Measurements from ENCODE around the gene TJP2. TPM values are rescaled to one million over a fixed set of nuclear protein-coding genes. Genes with fewer than 3 reads are reported as not detected.

The TJP2 gene
- total and polyA plus RNA-seq, 10 of the 15 experiments (the other 5 are each of a cell fraction or from before 2014, with no cell fraction given): 6.4 to 59.9 (median 29.7) TPM

DNA sequence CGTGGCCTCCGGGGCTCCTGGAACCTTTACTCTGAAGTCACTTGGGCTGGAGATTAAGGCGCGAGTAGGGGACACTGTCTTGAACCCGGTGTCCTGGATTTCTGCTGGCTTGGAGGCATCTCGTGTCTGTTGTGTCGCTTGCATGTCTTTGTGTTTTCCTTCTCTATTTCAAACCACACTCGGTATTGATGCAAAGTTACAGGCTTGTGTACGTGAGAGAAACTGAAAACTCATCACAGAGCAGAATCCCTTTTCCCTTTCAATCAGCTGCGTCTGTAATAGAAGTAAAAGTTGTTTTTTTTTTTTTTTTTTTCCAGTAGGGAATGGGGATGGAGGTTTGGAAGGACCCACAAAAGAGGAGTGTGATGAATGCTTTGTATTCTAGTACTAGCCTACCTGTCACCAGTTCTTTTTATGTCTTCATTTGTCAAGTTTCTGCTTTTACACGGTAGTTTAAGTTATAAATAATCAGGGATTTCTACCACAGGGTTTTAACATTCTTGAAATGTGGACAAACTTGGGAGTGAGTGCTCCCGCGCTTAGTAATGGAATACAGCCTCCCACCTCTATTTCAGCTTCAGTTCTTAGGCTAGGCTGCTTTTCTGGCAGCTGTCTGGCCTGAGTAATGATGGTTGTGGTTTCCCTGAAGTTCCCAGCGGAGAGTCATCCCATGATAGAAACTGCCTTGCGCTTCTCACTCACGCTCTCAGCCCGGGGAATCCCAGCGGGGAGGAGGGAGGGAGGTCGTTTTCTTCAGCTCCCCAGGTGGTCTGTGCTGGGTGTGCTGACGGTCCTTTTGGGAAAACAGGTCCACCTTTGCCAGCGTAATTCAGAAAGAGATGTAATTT lies 763 bp downstream of the TJP2 start (continued):
- peak; percentile 23; the same call in 1 of the 2 replicates for TF ChIP-seq PML (IDR thresholded peaks at IDR 0.05; ENCODE audit: low read length)
- TF ChIP-seq MTA2 (IDR thresholded peaks at IDR 0.05; ENCODE audit: low read depth): peak; percentile 69; the same call in 1 of the 2 replicates
- TF ChIP-seq, protein P1, sequence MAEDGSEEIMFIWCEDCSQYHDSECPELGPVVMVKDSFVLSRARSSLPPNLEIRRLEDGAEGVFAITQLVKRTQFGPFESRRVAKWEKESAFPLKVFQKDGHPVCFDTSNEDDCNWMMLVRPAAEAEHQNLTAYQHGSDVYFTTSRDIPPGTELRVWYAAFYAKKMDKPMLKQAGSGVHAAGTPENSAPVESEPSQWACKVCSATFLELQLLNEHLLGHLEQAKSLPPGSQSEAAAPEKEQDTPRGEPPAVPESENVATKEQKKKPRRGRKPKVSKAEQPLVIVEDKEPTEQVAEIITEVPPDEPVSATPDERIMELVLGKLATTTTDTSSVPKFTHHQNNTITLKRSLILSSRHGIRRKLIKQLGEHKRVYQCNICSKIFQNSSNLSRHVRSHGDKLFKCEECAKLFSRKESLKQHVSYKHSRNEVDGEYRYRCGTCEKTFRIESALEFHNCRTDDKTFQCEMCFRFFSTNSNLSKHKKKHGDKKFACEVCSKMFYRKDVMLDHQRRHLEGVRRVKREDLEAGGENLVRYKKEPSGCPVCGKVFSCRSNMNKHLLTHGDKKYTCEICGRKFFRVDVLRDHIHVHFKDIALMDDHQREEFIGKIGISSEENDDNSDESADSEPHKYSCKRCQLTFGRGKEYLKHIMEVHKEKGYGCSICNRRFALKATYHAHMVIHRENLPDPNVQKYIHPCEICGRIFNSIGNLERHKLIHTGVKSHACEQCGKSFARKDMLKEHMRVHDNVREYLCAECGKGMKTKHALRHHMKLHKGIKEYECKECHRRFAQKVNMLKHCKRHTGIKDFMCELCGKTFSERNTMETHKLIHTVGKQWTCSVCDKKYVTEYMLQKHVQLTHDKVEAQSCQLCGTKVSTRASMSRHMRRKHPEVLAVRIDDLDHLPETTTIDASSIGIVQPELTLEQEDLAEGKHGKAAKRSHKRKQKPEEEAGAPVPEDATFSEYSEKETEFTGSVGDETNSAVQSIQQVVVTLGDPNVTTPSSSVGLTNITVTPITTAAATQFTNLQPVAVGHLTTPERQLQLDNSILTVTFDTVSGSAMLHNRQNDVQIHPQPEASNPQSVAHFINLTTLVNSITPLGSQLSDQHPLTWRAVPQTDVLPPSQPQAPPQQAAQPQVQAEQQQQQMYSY (CRISPR knock-in tag; IDR thresholded peaks at IDR 0.05): no peak
- TF ChIP-seq HDAC6 (IDR thresholded peaks at IDR 0.05; ENCODE audit: unreplicated experiment): no peak
- TF ChIP-seq SREBF1 (IDR thresholded peaks at IDR 0.05; ENCODE audit: low read length): no peak
- TF ChIP-seq WRNIP1 (IDR thresholded peaks at IDR 0.05; ENCODE audit: borderline replicate concordance, low read depth, low read length): no peak
- TF ChIP-seq, protein P2, sequence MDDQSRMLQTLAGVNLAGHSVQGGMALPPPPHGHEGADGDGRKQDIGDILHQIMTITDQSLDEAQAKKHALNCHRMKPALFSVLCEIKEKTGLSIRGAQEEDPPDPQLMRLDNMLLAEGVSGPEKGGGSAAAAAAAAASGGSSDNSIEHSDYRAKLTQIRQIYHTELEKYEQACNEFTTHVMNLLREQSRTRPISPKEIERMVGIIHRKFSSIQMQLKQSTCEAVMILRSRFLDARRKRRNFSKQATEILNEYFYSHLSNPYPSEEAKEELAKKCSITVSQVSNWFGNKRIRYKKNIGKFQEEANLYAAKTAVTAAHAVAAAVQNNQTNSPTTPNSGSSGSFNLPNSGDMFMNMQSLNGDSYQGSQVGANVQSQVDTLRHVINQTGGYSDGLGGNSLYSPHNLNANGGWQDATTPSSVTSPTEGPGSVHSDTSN (IDR thresholded peaks at IDR 0.05; ENCODE audit: insufficient replicate concordance, low read depth, low read length): peak; percentile 92
- TF ChIP-seq ATF7 (IDR thresholded peaks at IDR 0.05; ENCODE audit: low read depth): peak; percentile 64
- no peak for TF ChIP-seq JUND (IDR thresholded peaks at IDR 0.05; ENCODE audit: low read depth, low read length)
- TF ChIP-seq, protein P3, sequence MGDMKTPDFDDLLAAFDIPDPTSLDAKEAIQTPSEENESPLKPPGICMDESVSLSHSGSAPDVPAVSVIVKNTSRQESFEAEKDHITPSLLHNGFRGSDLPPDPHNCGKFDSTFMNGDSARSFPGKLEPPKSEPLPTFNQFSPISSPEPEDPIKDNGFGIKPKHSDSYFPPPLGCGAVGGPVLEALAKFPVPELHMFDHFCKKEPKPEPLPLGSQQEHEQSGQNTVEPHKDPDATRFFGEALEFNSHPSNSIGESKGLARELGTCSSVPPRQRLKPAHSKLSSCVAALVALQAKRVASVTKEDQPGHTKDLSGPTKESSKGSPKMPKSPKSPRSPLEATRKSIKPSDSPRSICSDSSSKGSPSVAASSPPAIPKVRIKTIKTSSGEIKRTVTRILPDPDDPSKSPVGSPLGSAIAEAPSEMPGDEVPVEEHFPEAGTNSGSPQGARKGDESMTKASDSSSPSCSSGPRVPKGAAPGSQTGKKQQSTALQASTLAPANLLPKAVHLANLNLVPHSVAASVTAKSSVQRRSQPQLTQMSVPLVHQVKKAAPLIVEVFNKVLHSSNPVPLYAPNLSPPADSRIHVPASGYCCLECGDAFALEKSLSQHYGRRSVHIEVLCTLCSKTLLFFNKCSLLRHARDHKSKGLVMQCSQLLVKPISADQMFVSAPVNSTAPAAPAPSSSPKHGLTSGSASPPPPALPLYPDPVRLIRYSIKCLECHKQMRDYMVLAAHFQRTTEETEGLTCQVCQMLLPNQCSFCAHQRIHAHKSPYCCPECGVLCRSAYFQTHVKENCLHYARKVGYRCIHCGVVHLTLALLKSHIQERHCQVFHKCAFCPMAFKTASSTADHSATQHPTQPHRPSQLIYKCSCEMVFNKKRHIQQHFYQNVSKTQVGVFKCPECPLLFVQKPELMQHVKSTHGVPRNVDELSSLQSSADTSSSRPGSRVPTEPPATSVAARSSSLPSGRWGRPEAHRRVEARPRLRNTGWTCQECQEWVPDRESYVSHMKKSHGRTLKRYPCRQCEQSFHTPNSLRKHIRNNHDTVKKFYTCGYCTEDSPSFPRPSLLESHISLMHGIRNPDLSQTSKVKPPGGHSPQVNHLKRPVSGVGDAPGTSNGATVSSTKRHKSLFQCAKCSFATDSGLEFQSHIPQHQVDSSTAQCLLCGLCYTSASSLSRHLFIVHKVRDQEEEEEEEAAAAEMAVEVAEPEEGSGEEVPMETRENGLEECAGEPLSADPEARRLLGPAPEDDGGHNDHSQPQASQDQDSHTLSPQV (IDR thresholded peaks at IDR 0.05): no peak
- TF ChIP-seq YBX1 (IDR thresholded peaks at IDR 0.05): no peak
- TF ChIP-seq, protein P4, sequence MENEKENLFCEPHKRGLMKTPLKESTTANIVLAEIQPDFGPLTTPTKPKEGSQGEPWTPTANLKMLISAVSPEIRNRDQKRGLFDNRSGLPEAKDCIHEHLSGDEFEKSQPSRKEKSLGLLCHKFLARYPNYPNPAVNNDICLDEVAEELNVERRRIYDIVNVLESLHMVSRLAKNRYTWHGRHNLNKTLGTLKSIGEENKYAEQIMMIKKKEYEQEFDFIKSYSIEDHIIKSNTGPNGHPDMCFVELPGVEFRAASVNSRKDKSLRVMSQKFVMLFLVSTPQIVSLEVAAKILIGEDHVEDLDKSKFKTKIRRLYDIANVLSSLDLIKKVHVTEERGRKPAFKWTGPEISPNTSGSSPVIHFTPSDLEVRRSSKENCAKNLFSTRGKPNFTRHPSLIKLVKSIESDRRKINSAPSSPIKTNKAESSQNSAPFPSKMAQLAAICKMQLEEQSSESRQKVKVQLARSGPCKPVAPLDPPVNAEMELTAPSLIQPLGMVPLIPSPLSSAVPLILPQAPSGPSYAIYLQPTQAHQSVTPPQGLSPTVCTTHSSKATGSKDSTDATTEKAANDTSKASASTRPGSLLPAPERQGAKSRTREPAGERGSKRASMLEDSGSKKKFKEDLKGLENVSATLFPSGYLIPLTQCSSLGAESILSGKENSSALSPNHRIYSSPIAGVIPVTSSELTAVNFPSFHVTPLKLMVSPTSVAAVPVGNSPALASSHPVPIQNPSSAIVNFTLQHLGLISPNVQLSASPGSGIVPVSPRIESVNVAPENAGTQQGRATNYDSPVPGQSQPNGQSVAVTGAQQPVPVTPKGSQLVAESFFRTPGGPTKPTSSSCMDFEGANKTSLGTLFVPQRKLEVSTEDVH (IDR thresholded peaks at IDR 0.05; ENCODE audit: low read depth, partially characterized antibody): no peak
- TF ChIP-seq, protein P5, sequence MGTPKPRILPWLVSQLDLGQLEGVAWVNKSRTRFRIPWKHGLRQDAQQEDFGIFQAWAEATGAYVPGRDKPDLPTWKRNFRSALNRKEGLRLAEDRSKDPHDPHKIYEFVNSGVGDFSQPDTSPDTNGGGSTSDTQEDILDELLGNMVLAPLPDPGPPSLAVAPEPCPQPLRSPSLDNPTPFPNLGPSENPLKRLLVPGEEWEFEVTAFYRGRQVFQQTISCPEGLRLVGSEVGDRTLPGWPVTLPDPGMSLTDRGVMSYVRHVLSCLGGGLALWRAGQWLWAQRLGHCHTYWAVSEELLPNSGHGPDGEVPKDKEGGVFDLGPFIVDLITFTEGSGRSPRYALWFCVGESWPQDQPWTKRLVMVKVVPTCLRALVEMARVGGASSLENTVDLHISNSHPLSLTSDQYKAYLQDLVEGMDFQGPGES (IDR thresholded peaks at IDR 0.05): no peak
- no peak for TF ChIP-seq ESRRA (IDR thresholded peaks at IDR 0.05; ENCODE audit: low read length)
- no peak for TF ChIP-seq BMI1 (IDR thresholded peaks at IDR 0.05; ENCODE audit: borderline replicate concordance)
- no peak for TF ChIP-seq LARP7 (IDR thresholded peaks at IDR 0.05)
- TF ChIP-seq STAT3 (IDR thresholded peaks at IDR 0.05; ENCODE audit: low read depth, low read length): no peak

Measured in GM12878 (cell line).